IPS-20b (cell line): Measurements from ENCODE around the gene CCL19.

Experiments used
- H3K27ac ChIP-seq: one replicate; pipeline ENCODE4 v1.5.1; 2013; ENCODE audit warnings: low read length
- H3K27me3 ChIP-seq: 2 replicates; pipeline ENCODE4 v1.6.1; 2013; ENCODE audit warnings: mild to moderate bottlenecking, low read length, inconsistent platforms; ENCODE audit not compliant: insufficient read depth
- H3K36me3 ChIP-seq: 2 replicates; pipeline ENCODE4 v1.6.1; 2013; ENCODE audit warnings: low read depth, mild to moderate bottlenecking, inconsistent platforms, low read length, moderate library complexity; ENCODE audit not compliant: insufficient read depth
- H3K4me1 ChIP-seq: 2 replicates; pipeline ENCODE4 v1.6.1; 2013; ENCODE audit warnings: mild to moderate bottlenecking, control low read depth, inconsistent platforms, low read length, moderate library complexity; ENCODE audit not compliant: insufficient read depth
- H3K4me3 ChIP-seq: 2 replicates; pipeline ENCODE4 v1.5.1; 2013; ENCODE audit warnings: mild to moderate bottlenecking, low read length, inconsistent platforms
- H3K9ac ChIP-seq: 2 replicates; pipeline ENCODE4 v1.6.1; 2013; ENCODE audit warnings: low read depth, mild to moderate bottlenecking, inconsistent platforms, low read length, moderate library complexity
- H3K9me3 ChIP-seq: 2 replicates; pipeline ENCODE4 v1.6.1; 2013; ENCODE audit warnings: mild to moderate bottlenecking, low read depth, low read length, inconsistent platforms; ENCODE audit not compliant: insufficient read depth

The CCL19 gene

GRCh38 chr9:34689512-34689911 lies 1.6 kb downstream of the CCL19 start:
- Histone ChIP-seq H3K27me3 (no peaks in the 10 kb centered on the region), H3K4me3 (no peak overlapping the region), H3K4me1 (no peaks in the 10 kb centered on the region), H3K36me3 (no peaks in the 10 kb centered on the region), H3K9ac (no peak overlapping the region), H3K27ac (no peak overlapping the region), H3K9me3 (no peaks in the 10 kb centered on the region)

- Histone ChIP-seq H3K27me3 (no peaks in the 10 kb centered on the region), H3K4me3 (no peak overlapping the region), H3K4me1 (no peaks in the 10 kb centered on the region), H3K27ac (no peak overlapping the region), H3K9ac (no peak overlapping the region), H3K9me3 (no peaks in the 10 kb centered on the region), H3K36me3 (no peaks in the 10 kb centered on the region)
Measured at GRCh38 chr9:34689116-34689470, 2.0 kb downstream of the CCL19 start.

GRCh38 chr9:34688329-34689115 lies 2.6 kb downstream of the CCL19 start:
- H3K9ac ChIP-seq: no peak overlapping the region
- no peaks in the 10 kb centered on the region for H3K27me3 ChIP-seq
- no peaks in the 10 kb centered on the region for H3K36me3 ChIP-seq
- no peaks in the 10 kb centered on the region for H3K4me1 ChIP-seq
- no peak overlapping the region for H3K4me3 ChIP-seq
- H3K27ac ChIP-seq: no peak overlapping the region
- H3K9me3 ChIP-seq: no peaks in the 10 kb centered on the region

- Histone ChIP-seq H3K9me3 (no peaks in the 10 kb centered on the region), H3K4me1 (no peaks in the 10 kb centered on the region), H3K9ac (no peak overlapping the region)
Measured at GRCh38 chr9:34687276-34688030, 3.6 kb downstream of the CCL19 start.

GRCh38 chr9:34686732-34687131 lies 4.3 kb downstream of the CCL19 start:
- no peaks in the 10 kb centered on the region for H3K9me3 ChIP-seq
- no peaks in the 10 kb centered on the region for H3K36me3 ChIP-seq
- H3K27ac ChIP-seq: no peak overlapping the region
- H3K4me1 ChIP-seq: no peaks in the 10 kb centered on the region
- no peak overlapping the region for H3K4me3 ChIP-seq
- H3K9ac ChIP-seq: no peak overlapping the region
- no peaks in the 10 kb centered on the region for H3K27me3 ChIP-seq

More at GRCh38 chr9:34687276-34688030, 3.6 kb downstream of the CCL19 start:
- H3K4me3 ChIP-seq: no peak overlapping the region
- no peaks in the 10 kb centered on the region for H3K27me3 ChIP-seq
- no peak overlapping the region for H3K27ac ChIP-seq
- H3K36me3 ChIP-seq: no peaks in the 10 kb centered on the region

GRCh38 chr9:34686231-34686630 lies 4.8 kb downstream of the CCL19 start:
- no peaks in the 10 kb centered on the region for H3K4me1 ChIP-seq
- no peak overlapping the region for H3K9ac ChIP-seq
- H3K9me3 ChIP-seq: no peaks in the 10 kb centered on the region
- no peak overlapping the region for H3K4me3 ChIP-seq
- no peaks in the 10 kb centered on the region for H3K36me3 ChIP-seq
- H3K27ac ChIP-seq: no peak overlapping the region
- no peaks in the 10 kb centered on the region for H3K27me3 ChIP-seq

- Histone ChIP-seq H3K36me3 (no peaks in the 10 kb centered on the region), H3K9me3 (no peaks in the 10 kb centered on the region), H3K27me3 (no peaks in the 10 kb centered on the region), H3K4me1 (no peaks in the 10 kb centered on the region), H3K9ac (no peak overlapping the region), H3K4me3 (no peak overlapping the region), H3K27ac (no peak overlapping the region)
Measured at GRCh38 chr9:34685591-34685990, 5.5 kb downstream of the CCL19 start.

GRCh38 chr9:34684816-34685215 lies 6.3 kb downstream of the CCL19 start:
- Histone ChIP-seq H3K36me3 (no peaks in the 10 kb centered on the region), H3K9me3 (no peaks in the 10 kb centered on the region), H3K9ac (no peak overlapping the region), H3K27ac (no peak overlapping the region), H3K4me1 (no peaks in the 10 kb centered on the region), H3K27me3 (no peaks in the 10 kb centered on the region), H3K4me3 (no peak overlapping the region)

GRCh38 chr9:34684145-34684544 lies 6.9 kb downstream of the CCL19 start:
- Histone ChIP-seq H3K9me3 (no peaks in the 10 kb centered on the region), H3K9ac (no peak overlapping the region), H3K27ac (no peak overlapping the region)

GRCh38 chr9:34675869-34676268 lies 15.2 kb downstream of the CCL19 start:
- Histone ChIP-seq H3K36me3 (no peaks in the 10 kb centered on the region), H3K27ac (no peak overlapping the region), H3K27me3 (no peaks in the 10 kb centered on the region), H3K9ac (no peak overlapping the region), H3K4me1 (no peaks in the 10 kb centered on the region), H3K9me3 (no peaks in the 10 kb centered on the region), H3K4me3 (no peak overlapping the region)

More at GRCh38 chr9:34684145-34684544, 6.9 kb downstream of the CCL19 start:
- Histone ChIP-seq H3K36me3 (no peaks in the 10 kb centered on the region), H3K4me3 (no peak overlapping the region), H3K27me3 (no peaks in the 10 kb centered on the region), H3K4me1 (no peaks in the 10 kb centered on the region)

GRCh38 chr9:34675048-34675714 lies 15.9 kb downstream of the CCL19 start:
- no peaks in the 10 kb centered on the region for H3K4me1 ChIP-seq
- H3K27ac ChIP-seq: no peak overlapping the region
- H3K9ac ChIP-seq: no peak overlapping the region
- no peaks in the 10 kb centered on the region for H3K27me3 ChIP-seq
- no peak overlapping the region for H3K4me3 ChIP-seq
- H3K36me3 ChIP-seq: no peaks in the 10 kb centered on the region
- H3K9me3 ChIP-seq: no peaks in the 10 kb centered on the region
